Activated CD8-positive, alpha-beta T cell treated with anti-CD3 and anti-CD28 coated beads for 36 hours (primary cell): ENCODE data around the gene CTPS2. TPM values are rescaled to one million over a fixed set of nuclear protein-coding genes. Genes with fewer than 3 reads are reported as not detected.

Source experiments
- ATAC-seq: fragments of 200-7000 bp; cut with Tn5 transposase; one replicate; pipeline ENCODE4 v1.10.0; 2021; ENCODE audit warnings: mild to moderate bottlenecking, moderate library complexity
- CTCF ChIA-PET: fragments of 350-600 bp; sonication (Branson Sonifier 250); formaldehyde crosslinking; loops from one replicate; lab custom pipeline; 2021; ENCODE audit warnings: antibody characterized with exemption; lab: Charles Lee
- POLR2A ChIA-PET: fragments of 350-600 bp; sonication (Branson Sonifier 250); formaldehyde crosslinking; loops from one replicate; lab custom pipeline; 2021; ENCODE audit warnings: antibody characterized with exemption; lab: Charles Lee
- DNase-seq: peaks from one replicate; pipeline ENCODE4 v3.0.0-alpha.2; 2020
- H3K27ac Mint-ChIP-seq: one replicate; pipeline ENCODE4 v1.8.0; 2021; ENCODE audit warnings: mild to moderate bottlenecking, mixed read lengths
- H3K27me3 Mint-ChIP-seq: one replicate; pipeline ENCODE4 v1.8.0; 2021; ENCODE audit warnings: mixed read lengths
- H3K36me3 Mint-ChIP-seq: one replicate; pipeline ENCODE4 v1.8.0; 2021; ENCODE audit warnings: low read depth, mixed read lengths
- H3K4me1 Mint-ChIP-seq: one replicate; pipeline ENCODE4 v1.8.0; 2021; ENCODE audit warnings: low read depth, mixed read lengths
- H3K4me3 Mint-ChIP-seq: one replicate; pipeline ENCODE4 v1.8.0; 2021; ENCODE audit warnings: mild to moderate bottlenecking, moderate library complexity, mixed read lengths
- H3K9me3 Mint-ChIP-seq: one replicate; pipeline ENCODE4 v1.8.0; 2021; ENCODE audit warnings: mixed read lengths
- CTCF ChIP-seq: fragments of 200-600 bp; IDR thresholded peaks from one replicate; pipeline ENCODE4 v1.8.0; 2022; ENCODE audit warnings: antibody characterized with exemption, mild to moderate bottlenecking
- intact Hi-C: fragments of 100-400 bp; cut with micrococcal nuclease; formaldehyde crosslinking; loops from one replicate; pipeline ENCODE4 v1.10.0; 2022
- total RNA-seq, 2 experiments: library from RNA; stranded (reverse); gene quantifications; one replicate each; pipeline ENCODE4 v1.2.3, GENCODE V29; 2021

The CTPS2 gene
- total RNA-seq, 2 experiments from 2014 or later, result 6.2 to 6.7 TPM

DNA sequence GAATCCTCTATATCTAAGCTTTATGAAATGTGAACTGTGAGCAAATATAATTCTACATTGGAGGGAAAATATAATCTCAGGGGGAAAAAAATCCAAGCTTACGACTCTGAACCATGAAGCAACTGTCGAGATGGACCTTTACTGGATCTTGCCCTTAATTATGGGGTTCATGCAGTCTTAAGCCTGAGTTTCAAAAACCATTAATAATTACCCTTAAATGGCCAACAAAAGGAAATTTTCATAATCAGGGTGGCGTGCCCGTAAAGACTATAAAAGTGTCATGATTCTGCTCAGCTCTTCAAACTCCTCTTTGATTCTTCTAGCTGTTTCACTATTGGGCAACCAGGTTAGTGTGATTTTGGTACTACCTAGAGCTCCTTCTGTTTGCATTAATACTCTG is 62.6 kb downstream of the CTPS2 start, which contains the start of gene S100G:
S100G (plus strand) TSS at position 301 of the 400 bp plus-strand sequence. CDS start 849 bp downstream, outside the sequence.
- no peak for TF ChIP-seq CTCF
- intact Hi-C loops, result no loop called here
- Mint-ChIP-seq H3K4me1 (no peaks in the 10 kb centered on the region), H3K4me3 (no peak within 1 kb of the TSS), H3K36me3 (no peaks in the 10 kb centered on the region), H3K27me3 (no peaks in the 10 kb centered on the region), H3K27ac (no peak within 1 kb of the TSS), H3K9me3 (no peaks in the 10 kb centered on the region)
- DNase-seq (no peak), ATAC-seq (no peak)
- POLR2A ChIA-PET, result no interaction called here
- CTCF ChIA-PET, result interaction anchor here (0.9 kb wide), 1 partner anchor 205 kb away, joined by 4 read pairs; no protein-coding TSS in a partner anchor

DNA sequence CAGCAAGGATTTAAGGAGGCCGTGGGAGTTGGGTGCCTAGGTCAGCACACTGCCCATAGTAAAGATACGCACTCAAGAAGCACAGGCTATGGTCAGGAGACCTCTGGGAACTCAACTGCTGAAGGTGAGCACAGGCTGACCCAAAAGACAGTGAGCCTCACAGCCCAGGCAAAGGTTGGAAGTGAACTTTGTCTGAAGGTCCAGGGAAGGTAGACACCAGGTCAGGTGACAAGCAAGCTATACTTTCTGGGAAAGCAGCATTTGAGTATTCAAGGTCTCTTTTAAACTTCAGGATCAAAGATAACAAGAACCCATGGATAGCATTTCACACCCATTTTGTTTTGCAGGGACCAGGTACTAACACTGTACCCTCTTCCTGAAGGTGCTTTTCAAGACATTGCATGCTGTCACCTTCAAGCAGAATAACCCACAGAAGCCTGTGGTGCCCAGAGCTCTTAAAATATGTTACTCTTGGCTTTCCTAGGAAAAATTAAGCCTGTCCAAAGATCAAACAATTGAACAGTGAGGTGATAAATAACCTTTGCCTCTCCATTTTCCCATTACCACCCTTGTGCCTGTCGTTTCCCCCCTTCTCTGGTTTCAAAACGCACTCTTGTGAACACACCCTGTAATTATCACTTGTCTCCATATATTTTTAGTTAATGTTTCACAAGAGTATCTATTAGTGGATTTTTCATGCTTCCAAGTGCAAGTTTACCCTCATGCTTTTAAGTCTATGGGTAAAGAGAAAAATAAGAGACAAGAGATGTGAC is 65.9 kb downstream of the CTPS2 start:
- Mint-ChIP-seq H3K9me3 (no peaks in the 10 kb centered on the region), H3K27ac (no peak overlapping the region), H3K4me3 (no peak overlapping the region), H3K4me1 (no peaks in the 10 kb centered on the region), H3K36me3 (no peaks in the 10 kb centered on the region), H3K27me3 (no peaks in the 10 kb centered on the region)
- no peak for TF ChIP-seq CTCF
- POLR2A ChIA-PET, result no interaction called here
- CTCF ChIA-PET, result no interaction called here
- DNase-seq (no peak), ATAC-seq (no peak)
- intact Hi-C loops, result no loop called here

- CTCF ChIA-PET, result no interaction called here
- Mint-ChIP-seq H3K27ac (no peak overlapping the region), H3K27me3 (no peaks in the 10 kb centered on the region), H3K9me3 (no peaks in the 10 kb centered on the region), H3K4me1 (no peaks in the 10 kb centered on the region), H3K36me3 (no peaks in the 10 kb centered on the region), H3K4me3 (no peak overlapping the region)
- no peak for TF ChIP-seq CTCF
- POLR2A ChIA-PET, result no interaction called here
- intact Hi-C loops, result no loop called here
- ATAC-seq (no peak), DNase-seq (no peak)
Measured at GRCh38 chrX:16643176-16643575, 69.3 kb downstream of the CTPS2 start.

DNA sequence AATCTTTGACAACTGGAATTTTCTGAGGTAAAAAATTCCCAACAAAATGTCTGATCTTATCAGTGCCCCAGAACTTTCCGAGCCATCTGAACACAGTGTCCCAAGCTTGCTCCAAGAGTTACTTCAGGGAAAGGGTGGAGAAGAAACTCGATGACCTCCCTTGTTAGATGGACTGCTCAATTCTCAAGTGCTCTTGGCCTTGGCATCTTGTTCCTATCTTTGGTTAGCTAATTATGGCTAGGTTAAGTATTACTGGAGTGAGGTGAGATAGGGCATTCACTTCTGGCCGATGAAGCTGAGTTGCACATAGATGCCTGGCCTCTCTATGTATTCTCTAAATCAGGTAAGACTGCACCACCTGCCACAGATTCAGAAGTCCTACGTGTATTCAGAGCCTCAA is 71.6 kb downstream of the CTPS2 start:
- CTCF ChIA-PET, result no interaction called here
- intact Hi-C loops, result no loop called here
- Mint-ChIP-seq H3K27me3 (no peaks in the 10 kb centered on the region), H3K27ac (no peak overlapping the region), H3K4me1 (no peaks in the 10 kb centered on the region), H3K4me3 (no peak overlapping the region), H3K9me3 (no peaks in the 10 kb centered on the region), H3K36me3 (no peaks in the 10 kb centered on the region)
- POLR2A ChIA-PET, result no interaction called here
- no peak for TF ChIP-seq CTCF
- no peak for DNase-seq
- no peak for ATAC-seq

GRCh38 chrX:16639966-16640365 is 72.5 kb downstream of the CTPS2 start:
- no peaks in the 10 kb centered on the region for H3K4me1 Mint-ChIP-seq
- DNase-seq (no peak), ATAC-seq (no peak)
- intact Hi-C loops, result no loop called here
- H3K36me3 Mint-ChIP-seq, result no peaks in the 10 kb centered on the region
- no peaks in the 10 kb centered on the region for H3K27me3 Mint-ChIP-seq
- ChIA-PET CTCF (no interaction called here), POLR2A (no interaction called here)
- TF ChIP-seq CTCF, result no peak
- H3K9me3 Mint-ChIP-seq, result no peaks in the 10 kb centered on the region
- H3K27ac Mint-ChIP-seq, result no peak overlapping the region
- no peak overlapping the region for H3K4me3 Mint-ChIP-seq
